ENCODE measurements around the gene HSD17B2.

The HSD17B2 gene

GRCh38 chr16:82041542-82041941 is 6.5 kb downstream of the HSD17B2 start:
- Histone ChIP-seq H3K9me3 (ENCODE audit: control insufficient read depth in 1 of 2, low read length in 2 of 2) (no peaks in the 10 kb centered on the region), H3K27ac (ENCODE audit: low read length) (no peak overlapping the region), H3K4me1 (ENCODE audit: control insufficient read depth in 1 of 2, insufficient read depth in 2 of 2, low read length in 2 of 2) (no peaks in the 10 kb centered on the region), H3K4me3 (ENCODE audit: low read depth in 1 of 2, low read length in 2 of 2) (no peak overlapping the region), H3K36me3 (ENCODE audit: control insufficient read depth in 1 of 2, insufficient read depth in 2 of 2, low read length in 2 of 2) (no peaks in the 10 kb centered on the region), H3K27me3 (ENCODE audit: low read depth, low read length) (no peaks in the 10 kb centered on the region)

- no peaks in the 10 kb centered on the region for H3K27me3 ChIP-seq (ENCODE audit: low read depth, low read length)
- no peaks in the 10 kb centered on the region for H3K4me1 ChIP-seq (ENCODE audit: control insufficient read depth in 1 of 2, insufficient read depth in 2 of 2, low read length in 2 of 2)
Observed at GRCh38 chr16:82042144-82042543, 7.1 kb downstream of the HSD17B2 start.

DNA sequence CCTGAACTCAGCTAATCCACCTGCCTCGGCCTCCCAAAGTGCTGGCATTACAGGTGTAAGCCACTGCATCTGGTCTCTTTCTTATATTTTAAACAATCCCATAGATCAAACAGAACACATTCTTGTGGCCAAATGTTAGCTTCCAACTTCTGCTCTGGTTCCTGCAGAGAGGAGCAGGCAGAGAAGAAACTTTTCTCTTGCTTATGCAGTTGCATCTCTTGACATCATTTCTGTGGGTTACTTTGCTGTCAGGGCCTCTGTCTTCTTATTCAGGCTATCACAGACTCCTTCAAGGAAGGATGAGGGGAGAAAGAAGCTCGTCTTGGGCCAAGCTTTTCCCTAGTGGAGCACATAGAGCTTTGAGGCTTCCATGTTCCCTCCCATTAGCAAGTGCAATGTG is 7.8 kb downstream of the HSD17B2 start:
- Histone ChIP-seq H3K27me3 (ENCODE audit: low read depth, low read length) (no peaks in the 10 kb centered on the region), H3K4me3 (ENCODE audit: low read depth in 1 of 2, low read length in 2 of 2) (no peak overlapping the region), H3K36me3 (ENCODE audit: control insufficient read depth in 1 of 2, insufficient read depth in 2 of 2, low read length in 2 of 2) (no peaks in the 10 kb centered on the region), H3K4me1 (ENCODE audit: control insufficient read depth in 1 of 2, insufficient read depth in 2 of 2, low read length in 2 of 2) (no peaks in the 10 kb centered on the region), H3K9me3 (ENCODE audit: control insufficient read depth in 1 of 2, low read length in 2 of 2) (no peaks in the 10 kb centered on the region), H3K27ac (ENCODE audit: low read length) (no peak overlapping the region)

More at GRCh38 chr16:82042144-82042543, 7.1 kb downstream of the HSD17B2 start:
- Histone ChIP-seq H3K9me3 (ENCODE audit: control insufficient read depth in 1 of 2, low read length in 2 of 2) (no peaks in the 10 kb centered on the region), H3K27ac (ENCODE audit: low read length) (no peak overlapping the region), H3K36me3 (ENCODE audit: control insufficient read depth in 1 of 2, insufficient read depth in 2 of 2, low read length in 2 of 2) (no peaks in the 10 kb centered on the region), H3K4me3 (ENCODE audit: low read depth in 1 of 2, low read length in 2 of 2) (no peak overlapping the region)

- no peak overlapping the region for H3K27ac ChIP-seq (ENCODE audit: low read length)
- H3K4me3 ChIP-seq (ENCODE audit: low read depth in 1 of 2, low read length in 2 of 2), result no peak overlapping the region
- H3K4me1 ChIP-seq (ENCODE audit: control insufficient read depth in 1 of 2, insufficient read depth in 2 of 2, low read length in 2 of 2), result no peaks in the 10 kb centered on the region
- no peaks in the 10 kb centered on the region for H3K36me3 ChIP-seq (ENCODE audit: control insufficient read depth in 1 of 2, insufficient read depth in 2 of 2, low read length in 2 of 2)
- no peaks in the 10 kb centered on the region for H3K9me3 ChIP-seq (ENCODE audit: control insufficient read depth in 1 of 2, low read length in 2 of 2)
- no peaks in the 10 kb centered on the region for H3K27me3 ChIP-seq (ENCODE audit: low read depth, low read length)
Observed at GRCh38 chr16:82043680-82044584, 8.9 kb downstream of the HSD17B2 start.

- H3K4me3 ChIP-seq (ENCODE audit: low read depth in 1 of 2, low read length in 2 of 2), result no peak overlapping the region
- H3K27ac ChIP-seq (ENCODE audit: low read length), result no peak overlapping the region
- no peaks in the 10 kb centered on the region for H3K36me3 ChIP-seq (ENCODE audit: control insufficient read depth in 1 of 2, insufficient read depth in 2 of 2, low read length in 2 of 2)
- no peaks in the 10 kb centered on the region for H3K4me1 ChIP-seq (ENCODE audit: control insufficient read depth in 1 of 2, insufficient read depth in 2 of 2, low read length in 2 of 2)
- no peaks in the 10 kb centered on the region for H3K9me3 ChIP-seq (ENCODE audit: control insufficient read depth in 1 of 2, low read length in 2 of 2)
- H3K27me3 ChIP-seq (ENCODE audit: low read depth, low read length), result no peaks in the 10 kb centered on the region
Observed at GRCh38 chr16:82044585-82044911, 9.5 kb downstream of the HSD17B2 start.

GRCh38 chr16:82045465-82045864 is 10.4 kb downstream of the HSD17B2 start:
- Histone ChIP-seq H3K4me1 (ENCODE audit: control insufficient read depth in 1 of 2, insufficient read depth in 2 of 2, low read length in 2 of 2) (no peaks in the 10 kb centered on the region), H3K9me3 (ENCODE audit: control insufficient read depth in 1 of 2, low read length in 2 of 2) (no peaks in the 10 kb centered on the region), H3K36me3 (ENCODE audit: control insufficient read depth in 1 of 2, insufficient read depth in 2 of 2, low read length in 2 of 2) (no peaks in the 10 kb centered on the region), H3K27me3 (ENCODE audit: low read depth, low read length) (no peaks in the 10 kb centered on the region), H3K4me3 (ENCODE audit: low read depth in 1 of 2, low read length in 2 of 2) (no peak overlapping the region), H3K27ac (ENCODE audit: low read length) (no peak overlapping the region)

DNA sequence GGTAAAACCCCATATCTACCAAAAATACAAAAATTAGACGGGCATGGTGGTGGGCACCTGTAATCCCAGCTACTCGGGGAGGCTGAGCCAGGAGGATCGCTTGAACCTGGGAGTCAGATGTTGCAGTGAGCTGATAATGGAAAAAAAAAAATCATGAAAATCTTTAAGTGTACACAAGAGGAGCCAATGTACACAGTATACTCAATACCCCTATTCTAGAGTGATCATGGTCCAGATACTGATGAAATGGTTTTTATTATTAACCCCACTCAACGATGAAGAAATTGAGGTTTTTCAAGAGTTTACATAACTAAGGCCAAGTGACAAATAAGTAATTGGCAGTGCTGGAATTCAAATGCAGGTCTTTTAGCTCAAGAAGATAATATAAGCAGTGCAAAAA is 11.5 kb downstream of the HSD17B2 start:
- Histone ChIP-seq H3K27me3 (ENCODE audit: low read depth, low read length) (no peaks in the 10 kb centered on the region), H3K4me1 (ENCODE audit: control insufficient read depth in 1 of 2, insufficient read depth in 2 of 2, low read length in 2 of 2) (no peaks in the 10 kb centered on the region), H3K36me3 (ENCODE audit: control insufficient read depth in 1 of 2, insufficient read depth in 2 of 2, low read length in 2 of 2) (no peaks in the 10 kb centered on the region), H3K4me3 (ENCODE audit: low read depth in 1 of 2, low read length in 2 of 2) (no peak overlapping the region), H3K9me3 (ENCODE audit: control insufficient read depth in 1 of 2, low read length in 2 of 2) (no peaks in the 10 kb centered on the region), H3K27ac (ENCODE audit: low read length) (no peak overlapping the region)

DNA sequence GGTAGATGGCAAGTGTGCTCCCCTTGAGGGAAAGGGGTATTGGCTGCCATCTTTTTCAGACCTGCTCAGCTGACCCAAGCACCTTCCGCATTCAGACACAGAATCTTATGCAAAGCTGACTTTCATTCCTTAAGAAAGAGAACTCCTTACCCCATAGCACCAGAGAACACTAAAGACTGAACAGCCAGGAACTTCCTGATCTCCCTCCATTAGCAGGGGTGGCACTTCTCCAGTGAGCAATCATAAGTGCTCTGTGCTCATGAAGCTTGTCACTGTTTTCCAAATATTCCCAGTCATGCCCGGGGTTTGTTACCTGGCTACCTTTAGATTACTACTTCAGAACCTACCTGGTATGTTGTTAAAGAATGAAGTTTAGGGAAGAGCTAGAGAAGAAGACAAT is 11.9 kb downstream of the HSD17B2 start:
- Histone ChIP-seq H3K4me3 (ENCODE audit: low read depth in 1 of 2, low read length in 2 of 2) (no peak overlapping the region), H3K9me3 (ENCODE audit: control insufficient read depth in 1 of 2, low read length in 2 of 2) (no peaks in the 10 kb centered on the region), H3K27ac (ENCODE audit: low read length) (no peak overlapping the region), H3K27me3 (ENCODE audit: low read depth, low read length) (no peaks in the 10 kb centered on the region), H3K4me1 (ENCODE audit: control insufficient read depth in 1 of 2, insufficient read depth in 2 of 2, low read length in 2 of 2) (no peaks in the 10 kb centered on the region), H3K36me3 (ENCODE audit: control insufficient read depth in 1 of 2, insufficient read depth in 2 of 2, low read length in 2 of 2) (no peaks in the 10 kb centered on the region)

GRCh38 chr16:82047374-82047773 is 12.3 kb downstream of the HSD17B2 start:
- no peaks in the 10 kb centered on the region for H3K9me3 ChIP-seq (ENCODE audit: control insufficient read depth in 1 of 2, low read length in 2 of 2)
- H3K4me1 ChIP-seq (ENCODE audit: control insufficient read depth in 1 of 2, insufficient read depth in 2 of 2, low read length in 2 of 2), result no peaks in the 10 kb centered on the region
- no peak overlapping the region for H3K27ac ChIP-seq (ENCODE audit: low read length)
- H3K4me3 ChIP-seq (ENCODE audit: low read depth in 1 of 2, low read length in 2 of 2), result no peak overlapping the region
- no peaks in the 10 kb centered on the region for H3K27me3 ChIP-seq (ENCODE audit: low read depth, low read length)
- no peaks in the 10 kb centered on the region for H3K36me3 ChIP-seq (ENCODE audit: control insufficient read depth in 1 of 2, insufficient read depth in 2 of 2, low read length in 2 of 2)

GRCh38 chr16:82047787-82048186 is 12.7 kb downstream of the HSD17B2 start:
- H3K4me3 ChIP-seq (ENCODE audit: low read depth in 1 of 2, low read length in 2 of 2), result no peak overlapping the region
- no peaks in the 10 kb centered on the region for H3K27me3 ChIP-seq (ENCODE audit: low read depth, low read length)
- H3K27ac ChIP-seq (ENCODE audit: low read length), result no peak overlapping the region
- H3K9me3 ChIP-seq (ENCODE audit: control insufficient read depth in 1 of 2, low read length in 2 of 2), result no peaks in the 10 kb centered on the region
- no peaks in the 10 kb centered on the region for H3K36me3 ChIP-seq (ENCODE audit: control insufficient read depth in 1 of 2, insufficient read depth in 2 of 2, low read length in 2 of 2)
- no peaks in the 10 kb centered on the region for H3K4me1 ChIP-seq (ENCODE audit: control insufficient read depth in 1 of 2, insufficient read depth in 2 of 2, low read length in 2 of 2)

DNA sequence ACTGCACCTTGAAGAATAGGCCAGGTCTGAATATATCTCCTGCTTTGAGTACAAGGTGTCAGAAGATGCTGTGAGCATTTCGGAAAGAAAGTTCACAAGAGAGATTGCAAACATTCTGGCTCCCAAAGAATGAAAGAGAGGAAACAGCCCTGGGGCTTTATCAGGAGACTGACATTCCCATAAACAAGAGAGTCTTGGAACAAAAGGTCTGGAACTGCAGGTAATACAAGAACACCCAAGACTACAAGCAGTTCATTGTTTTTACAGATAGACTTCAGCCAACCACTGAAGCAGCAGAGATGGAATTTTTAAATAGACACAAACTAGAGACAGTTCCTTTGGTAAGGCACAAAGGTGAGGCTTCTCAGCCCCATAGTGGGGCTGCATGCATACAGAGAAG is 14.4 kb downstream of the HSD17B2 start:
- no peak overlapping the region for H3K4me3 ChIP-seq (ENCODE audit: low read depth in 1 of 2, low read length in 2 of 2)
- no peaks in the 10 kb centered on the region for H3K4me1 ChIP-seq (ENCODE audit: control insufficient read depth in 1 of 2, insufficient read depth in 2 of 2, low read length in 2 of 2)
- H3K27me3 ChIP-seq (ENCODE audit: low read depth, low read length), result no peaks in the 10 kb centered on the region
- no peaks in the 10 kb centered on the region for H3K36me3 ChIP-seq (ENCODE audit: control insufficient read depth in 1 of 2, insufficient read depth in 2 of 2, low read length in 2 of 2)
- H3K27ac ChIP-seq (ENCODE audit: low read length), result no peak overlapping the region
- no peaks in the 10 kb centered on the region for H3K9me3 ChIP-seq (ENCODE audit: control insufficient read depth in 1 of 2, low read length in 2 of 2)

DNA sequence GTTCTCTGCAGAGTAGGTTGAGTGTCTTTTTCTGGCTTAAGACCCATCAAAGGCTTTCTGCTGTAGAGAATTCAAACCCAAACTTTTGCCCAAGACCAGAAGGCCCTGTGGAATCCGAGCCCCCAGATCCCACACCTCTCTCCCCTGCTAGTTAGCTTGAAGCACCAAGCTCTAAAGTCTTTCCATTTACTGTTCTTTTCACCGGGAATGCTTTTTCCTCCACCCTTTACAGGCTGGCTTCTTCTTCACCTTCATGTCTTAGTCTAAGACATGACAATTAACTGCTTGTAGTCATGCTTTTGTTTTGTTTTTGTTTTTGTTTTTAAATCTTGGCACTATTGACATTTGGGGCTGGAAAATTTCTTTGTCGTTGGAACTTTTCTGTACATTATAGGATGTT is 15.5 kb downstream of the HSD17B2 start:
- Histone ChIP-seq H3K9me3 (ENCODE audit: control insufficient read depth in 1 of 2, low read length in 2 of 2) (no peaks in the 10 kb centered on the region), H3K27me3 (ENCODE audit: low read depth, low read length) (no peaks in the 10 kb centered on the region), H3K36me3 (ENCODE audit: control insufficient read depth in 1 of 2, insufficient read depth in 2 of 2, low read length in 2 of 2) (no peaks in the 10 kb centered on the region), H3K27ac (ENCODE audit: low read length) (no peak overlapping the region), H3K4me1 (ENCODE audit: control insufficient read depth in 1 of 2, insufficient read depth in 2 of 2, low read length in 2 of 2) (no peaks in the 10 kb centered on the region), H3K4me3 (ENCODE audit: low read depth in 1 of 2, low read length in 2 of 2) (no peak overlapping the region)

Measured in muscle layer of duodenum (tissue), 2 donors.